Thymus (tissue), 11 donors: Measurements from ENCODE around the gene TTC23L. TPM values are rescaled to one million over a fixed set of nuclear protein-coding genes. Genes with fewer than 3 reads are reported as not detected.
A peak's percentile ranks its signal among the peaks of the same experiment; 100 is the strongest.

ENCODE experiments used
- DNase-seq, 9 donors: peaks; one replicate each; pipeline ENCODE4 v3.0.0-alpha.2; 2013; ENCODE audit warnings: low spot score in 9 of 9, low read depth in 6 of 9, missing footprints in 1 of 9
- H3K27ac ChIP-seq, 2 donors: one replicate each; pipeline ENCODE4 v1.5.1; 2013; ENCODE audit warnings: control low read depth in 1 of 2, low read depth in 1 of 2, low read length in 1 of 2, mild to moderate bottlenecking in 1 of 2, moderate library complexity in 1 of 2
- H3K27me3 ChIP-seq, 2 donors: one replicate each; pipeline ENCODE4 v1.5.1; 2013; ENCODE audit warnings: low read length in 1 of 2; ENCODE audit not compliant: control insufficient read depth in 2 of 2, insufficient read depth in 1 of 2
- H3K36me3 ChIP-seq, 2 donors: one replicate each; pipeline ENCODE4 v1.5.1; 2013; ENCODE audit warnings: low read length in 1 of 2, mild to moderate bottlenecking in 1 of 2, moderate library complexity in 1 of 2; ENCODE audit not compliant: control insufficient read depth in 2 of 2, insufficient read depth in 2 of 2
- H3K4me1 ChIP-seq, 2 donors: one replicate each; pipeline ENCODE4 v1.5.1; 2013; ENCODE audit warnings: low read length in 2 of 2; ENCODE audit not compliant: control insufficient read depth in 2 of 2, insufficient read depth in 2 of 2
- H3K4me3 ChIP-seq, 2 donors: one replicate each; pipeline ENCODE4 v1.5.1; 2013; ENCODE audit warnings: low read length in 2 of 2, control low read depth in 1 of 2, mild to moderate bottlenecking in 1 of 2
- H3K9me3 ChIP-seq, 2 donors: one replicate each; pipeline ENCODE4 v1.5.1; 2013; ENCODE audit warnings: low read length in 1 of 2, mild to moderate bottlenecking in 1 of 2; ENCODE audit not compliant: control insufficient read depth in 2 of 2, insufficient read depth in 1 of 2
- WGBS: extraction: QIAGEN DNeasy Blood & Tissue Kit; methylation state at CpG from one replicate; pipeline ENCODE4 v1.1.7; 2013; 5-methylcytosine and 5-hydroxymethylcytosine counted together
- polyA plus RNA-seq: library from polyadenylated mRNA; stranded (reverse); fragments of 200-250 nt; gene quantifications from one replicate; pipeline ENCODE4 v1.2.3, GENCODE V29; 2013
- total RNA-seq: library from RNA; stranded (reverse); fragments of 120-200 nt; gene quantifications from one replicate; pipeline ENCODE4 v1.2.4, GENCODE V29; 2013
- donor health status: healthy.

Gene TTC23L
- total and polyA plus RNA-seq, 2 donors: 0.33 to 0.52 TPM

- H3K36me3 ChIP-seq: peaks cover 0 to 4% of the 10 kb centered on the region in 2 donors
- H3K4me1 ChIP-seq: no peaks in the 10 kb centered on the region
- no peak for DNase-seq
- no peaks in the 10 kb centered on the region for H3K27me3 ChIP-seq
- H3K4me3 ChIP-seq: no peak overlapping the region
- no peaks in the 10 kb centered on the region for H3K9me3 ChIP-seq
- no peak overlapping the region for H3K27ac ChIP-seq
Observed at GRCh38 chr5:34897646-34898045, 58.7 kb downstream of the TTC23L start.

DNA sequence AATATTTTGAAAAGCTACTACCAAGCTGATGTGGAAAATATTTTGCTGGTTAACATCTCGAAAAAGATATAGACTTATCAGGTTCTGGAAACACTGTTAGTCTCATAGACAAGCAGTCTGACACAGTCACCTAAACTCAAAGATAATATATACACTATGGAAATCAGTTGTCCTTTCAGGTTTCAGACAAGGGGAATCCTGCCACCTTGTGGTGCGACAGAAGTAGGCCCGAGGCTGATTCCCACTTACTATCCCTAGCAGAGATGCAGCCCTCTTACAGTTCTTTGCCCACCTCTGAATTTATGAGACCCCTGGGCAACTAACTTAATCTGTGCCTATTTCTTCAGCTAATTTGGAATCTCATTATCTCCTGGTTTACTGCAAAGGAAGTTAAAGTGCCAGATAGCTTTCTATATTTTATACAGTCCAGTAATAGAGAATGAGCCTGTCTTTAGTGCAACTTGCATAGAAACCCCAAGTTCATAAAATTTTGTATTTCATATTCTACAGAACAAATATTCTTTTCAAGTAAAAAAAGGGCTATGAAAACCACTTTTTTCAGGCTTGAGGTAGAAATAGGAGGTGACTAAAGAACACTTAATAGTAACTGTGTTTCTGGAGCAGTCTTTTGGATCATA lies 59.4 kb downstream of the TTC23L start:
- H3K27me3 ChIP-seq: no peaks in the 10 kb centered on the region
- whole genome bisulfite sequencing: 2% methylated on average over 3 of the region's 3 CpGs
- peak in 8 of 9 donors; percentile 32 to 72 (median 44) for DNase-seq
- H3K4me3 ChIP-seq: no peak overlapping the region
- no peaks in the 10 kb centered on the region for H3K4me1 ChIP-seq
- no peak overlapping the region for H3K27ac ChIP-seq
- H3K36me3 ChIP-seq: peaks cover 0 to 4% of the 10 kb centered on the region in 2 donors
- no peaks in the 10 kb centered on the region for H3K9me3 ChIP-seq

DNA sequence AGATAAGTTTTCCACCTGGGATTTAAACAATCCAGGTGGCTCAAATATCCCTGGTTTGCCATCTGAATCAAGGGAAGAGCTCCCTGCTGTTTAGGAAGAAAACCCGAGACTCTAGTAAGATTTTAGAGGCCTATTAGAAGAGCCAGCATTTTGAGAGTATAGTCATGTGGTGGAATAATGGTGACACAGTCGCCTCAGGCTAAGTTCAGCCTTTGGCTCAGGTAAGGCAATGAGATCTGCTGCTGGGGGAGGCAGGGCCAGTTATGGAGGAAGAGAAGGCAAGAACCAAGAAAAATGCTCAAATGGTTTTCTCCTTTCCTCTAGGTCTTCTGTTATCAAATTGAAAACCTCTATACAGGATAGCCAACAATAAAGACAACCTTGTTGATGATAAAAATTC lies 60.1 kb downstream of the TTC23L start:
- no peaks in the 10 kb centered on the region for H3K4me1 ChIP-seq
- no peaks in the 10 kb centered on the region for H3K9me3 ChIP-seq
- H3K36me3 ChIP-seq: peaks cover 0 to 4% of the 10 kb centered on the region in 2 donors
- H3K27ac ChIP-seq: no peak overlapping the region
- H3K4me3 ChIP-seq: no peak overlapping the region
- H3K27me3 ChIP-seq: no peaks in the 10 kb centered on the region
- 98% methylated on average over 2 of the region's 2 CpGs for WGBS
- no peak for DNase-seq

GRCh38 chr5:34900652-34901051 lies 61.7 kb downstream of the TTC23L start:
- Histone ChIP-seq H3K9me3 (no peaks in the 10 kb centered on the region), H3K4me3 (no peak overlapping the region), H3K4me1 (no peaks in the 10 kb centered on the region), H3K27me3 (no peaks in the 10 kb centered on the region), H3K27ac (no peak overlapping the region), H3K36me3 (peaks cover 4 to 8% of the 10 kb centered on the region in 2 donors)
- 97% methylated on average over 6 of the region's 6 CpGs for WGBS
- no peak for DNase-seq

DNA sequence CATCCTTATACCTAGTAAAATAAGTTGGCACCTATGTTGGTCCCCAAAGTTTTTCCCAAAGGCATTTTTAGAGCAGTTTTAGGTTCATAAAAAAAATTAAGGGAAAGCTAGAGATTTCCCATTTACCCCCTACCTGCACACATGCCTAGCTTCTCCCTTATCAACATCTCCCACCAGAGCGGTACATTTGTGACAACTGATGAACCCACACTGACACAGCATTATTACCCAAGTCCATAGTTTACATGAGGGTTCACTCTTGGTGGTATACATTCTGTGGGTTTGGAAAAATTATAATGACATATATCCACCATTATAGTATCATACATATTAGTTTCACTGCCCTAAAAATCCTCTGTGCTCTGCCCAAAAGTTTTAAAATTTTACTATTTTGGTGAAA lies 64.3 kb downstream of the TTC23L start:
- H3K4me1 ChIP-seq: no peaks in the 10 kb centered on the region
- no peaks in the 10 kb centered on the region for H3K27me3 ChIP-seq
- H3K4me3 ChIP-seq: no peak overlapping the region
- DNase-seq: no peak
- peaks cover 9 to 19% of the 10 kb centered on the region in 2 donors for H3K36me3 ChIP-seq
- WGBS: 82% methylated on average over 1 of the region's 1 CpG
- H3K27ac ChIP-seq: no peak overlapping the region
- H3K9me3 ChIP-seq: no peaks in the 10 kb centered on the region

GRCh38 chr5:34905564-34905963 lies 66.6 kb downstream of the TTC23L start:
- WGBS: 94% methylated on average over 2 of the region's 2 CpGs
- Histone ChIP-seq H3K4me1 (no peaks in the 10 kb centered on the region), H3K27ac (no peak overlapping the region), H3K9me3 (no peaks in the 10 kb centered on the region), H3K4me3 (no peak overlapping the region), H3K36me3 (peaks cover 13 to 35% of the 10 kb centered on the region in 2 donors), H3K27me3 (no peaks in the 10 kb centered on the region)
- no peak for DNase-seq

- DNase-seq: no peak
- peaks cover 7 to 14% of the 10 kb centered on the region in 2 donors for H3K4me1 ChIP-seq
- WGBS: 95% methylated on average over 2 of the region's 2 CpGs
- H3K27ac ChIP-seq: no peak overlapping the region
- H3K27me3 ChIP-seq: no peaks in the 10 kb centered on the region
- peaks cover 4 to 32% of the 10 kb centered on the region in 2 donors for H3K36me3 ChIP-seq
- H3K9me3 ChIP-seq: peaks cover 0 to 3% of the 10 kb centered on the region in 2 donors
- H3K4me3 ChIP-seq: no peak overlapping the region
Observed at GRCh38 chr5:34913072-34913471, 74.1 kb downstream of the TTC23L start.

- 5% methylated on average over 20 of the region's 20 CpGs for WGBS
- DNase-seq: peak in 1 of 9 donors; percentile 32
- peaks cover 3 to 20% of the 10 kb centered on the region in 2 donors for H3K36me3 ChIP-seq
Observed at GRCh38 chr5:34914671-34915138, 75.7 kb downstream of the TTC23L start.

GRCh38 chr5:34915139-34915855 lies 76.3 kb downstream of the TTC23L start, which contains the start of the genes BRIX1 and RAD1:
Gene BRIX1, plus strand, starts transcription at chr5:34915711. Its CDS starts 28 bp downstream, at chr5:34915739.
Gene RAD1, minus strand, starts transcription at chr5:34915504. Its CDS starts 612 bp downstream, at chr5:34914892.
- Histone ChIP-seq H3K36me3 (peaks cover 0 to 18% of the 10 kb centered on the region in 2 donors), H3K4me3 (peak within 1 kb of the TSS; percentile 66 to 95), H3K27ac (peak within 1 kb of the TSS; percentile 85 to 87), H3K9me3 (peaks cover 0 to 3% of the 10 kb centered on the region in 2 donors), H3K4me1 (peaks cover 7 to 14% of the 10 kb centered on the region in 2 donors), H3K27me3 (no peaks in the 10 kb centered on the region)
- WGBS: under 1% methylated on average over 67 of the region's 67 CpGs
- peak; percentile 78 to 97 (median 92) for DNase-seq

More at GRCh38 chr5:34914671-34915138, 75.7 kb downstream of the TTC23L start:
- Histone ChIP-seq H3K4me1 (peaks cover 7 to 14% of the 10 kb centered on the region in 2 donors), H3K27ac (peak overlapping the region; percentile 69 to 85), H3K4me3 (peak overlapping the region; percentile 66 to 95), H3K9me3 (peaks cover 0 to 3% of the 10 kb centered on the region in 2 donors), H3K27me3 (no peaks in the 10 kb centered on the region)
